Cardiac fibroblast (primary cell): ENCODE data around the gene SELENOK.
A peak's percentile ranks its signal among the peaks of the same experiment; 100 is the strongest.

ENCODE experiments used
- DNase-seq, 2 donors: peaks; one replicate each; pipeline versions ENCODE4 v3.0.0 to v3.0.0-alpha.2; 2010; ENCODE audit warnings: low read depth in 2 of 2
- H3K4me3 ChIP-seq, 2 donors: replicated peaks in 1 of 2; 1 replicate in 1 of 2; 2 replicates in 1 of 2; pipeline ENCODE4 v1.5.1; 2011; ENCODE audit warnings: low read depth in 2 of 2, low read length in 2 of 2, mild to moderate bottlenecking in 2 of 2, moderate library complexity in 1 of 2
- TF ChIP-seq, protein P1 (sequence below): IDR thresholded peaks from one replicate; pipeline ENCODE4 v1.5.1; 2011; ENCODE audit warnings: low read depth, mild to moderate bottlenecking, low read length, inconsistent platforms

SELENOK gene

GRCh38 chr3:53844262-53845102 lies 47.2 kb downstream of the SELENOK start:
- no peak for DNase-seq
- no peak overlapping the region for H3K4me3 ChIP-seq
- TF ChIP-seq, protein P1, sequence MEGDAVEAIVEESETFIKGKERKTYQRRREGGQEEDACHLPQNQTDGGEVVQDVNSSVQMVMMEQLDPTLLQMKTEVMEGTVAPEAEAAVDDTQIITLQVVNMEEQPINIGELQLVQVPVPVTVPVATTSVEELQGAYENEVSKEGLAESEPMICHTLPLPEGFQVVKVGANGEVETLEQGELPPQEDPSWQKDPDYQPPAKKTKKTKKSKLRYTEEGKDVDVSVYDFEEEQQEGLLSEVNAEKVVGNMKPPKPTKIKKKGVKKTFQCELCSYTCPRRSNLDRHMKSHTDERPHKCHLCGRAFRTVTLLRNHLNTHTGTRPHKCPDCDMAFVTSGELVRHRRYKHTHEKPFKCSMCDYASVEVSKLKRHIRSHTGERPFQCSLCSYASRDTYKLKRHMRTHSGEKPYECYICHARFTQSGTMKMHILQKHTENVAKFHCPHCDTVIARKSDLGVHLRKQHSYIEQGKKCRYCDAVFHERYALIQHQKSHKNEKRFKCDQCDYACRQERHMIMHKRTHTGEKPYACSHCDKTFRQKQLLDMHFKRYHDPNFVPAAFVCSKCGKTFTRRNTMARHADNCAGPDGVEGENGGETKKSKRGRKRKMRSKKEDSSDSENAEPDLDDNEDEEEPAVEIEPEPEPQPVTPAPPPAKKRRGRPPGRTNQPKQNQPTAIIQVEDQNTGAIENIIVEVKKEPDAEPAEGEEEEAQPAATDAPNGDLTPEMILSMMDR, result no peak

DNA sequence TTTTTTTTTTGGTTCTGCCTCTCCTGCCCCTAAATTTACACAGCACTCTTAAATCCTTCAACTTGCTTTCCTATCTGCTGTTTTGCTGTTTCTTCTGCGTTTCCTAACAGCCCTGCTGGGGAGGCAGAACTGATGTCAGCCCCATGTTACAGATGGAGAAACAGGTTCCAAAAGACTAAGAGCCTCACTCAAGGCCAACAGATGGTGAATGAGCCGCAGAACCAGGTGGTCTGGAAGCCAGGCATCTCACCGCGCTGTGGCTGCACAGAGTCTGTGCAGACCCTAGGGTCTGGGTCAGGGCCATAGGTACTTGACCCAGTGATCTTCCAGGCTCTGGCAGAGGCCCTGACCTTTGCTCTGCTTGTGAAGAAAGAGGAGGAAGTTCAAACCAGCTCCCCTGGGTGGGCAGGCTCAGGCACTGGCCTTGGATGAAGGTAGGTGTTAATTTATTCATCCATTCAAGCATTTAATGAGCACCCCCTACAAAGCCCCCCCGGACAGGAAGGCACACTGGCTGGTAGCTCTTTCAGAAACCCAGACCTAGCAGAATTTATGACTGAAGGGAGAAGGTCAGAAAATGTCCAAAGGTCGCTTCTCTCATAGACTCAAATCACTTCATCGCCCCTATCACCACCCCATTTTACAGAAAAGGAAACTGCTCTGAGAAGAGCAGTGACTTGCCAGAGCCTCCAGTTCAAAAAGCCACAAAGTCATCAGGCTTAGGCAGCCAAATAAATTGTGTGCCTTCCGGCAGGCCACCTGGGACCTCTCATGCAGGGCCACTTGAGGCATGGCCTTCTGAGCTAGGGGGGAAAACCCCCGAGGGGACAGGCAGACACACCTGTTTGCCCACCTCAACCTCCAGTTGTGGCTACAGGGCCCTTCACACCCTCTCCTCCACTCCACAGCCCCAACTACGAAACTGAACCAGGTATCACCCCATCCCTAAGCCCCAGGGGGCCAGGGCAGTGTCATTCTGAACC lies 48.2 kb downstream of the SELENOK start:
- DNase-seq, result no peak
- TF ChIP-seq, protein P1, result no peak
- H3K4me3 ChIP-seq, result no peak overlapping the region

DNA sequence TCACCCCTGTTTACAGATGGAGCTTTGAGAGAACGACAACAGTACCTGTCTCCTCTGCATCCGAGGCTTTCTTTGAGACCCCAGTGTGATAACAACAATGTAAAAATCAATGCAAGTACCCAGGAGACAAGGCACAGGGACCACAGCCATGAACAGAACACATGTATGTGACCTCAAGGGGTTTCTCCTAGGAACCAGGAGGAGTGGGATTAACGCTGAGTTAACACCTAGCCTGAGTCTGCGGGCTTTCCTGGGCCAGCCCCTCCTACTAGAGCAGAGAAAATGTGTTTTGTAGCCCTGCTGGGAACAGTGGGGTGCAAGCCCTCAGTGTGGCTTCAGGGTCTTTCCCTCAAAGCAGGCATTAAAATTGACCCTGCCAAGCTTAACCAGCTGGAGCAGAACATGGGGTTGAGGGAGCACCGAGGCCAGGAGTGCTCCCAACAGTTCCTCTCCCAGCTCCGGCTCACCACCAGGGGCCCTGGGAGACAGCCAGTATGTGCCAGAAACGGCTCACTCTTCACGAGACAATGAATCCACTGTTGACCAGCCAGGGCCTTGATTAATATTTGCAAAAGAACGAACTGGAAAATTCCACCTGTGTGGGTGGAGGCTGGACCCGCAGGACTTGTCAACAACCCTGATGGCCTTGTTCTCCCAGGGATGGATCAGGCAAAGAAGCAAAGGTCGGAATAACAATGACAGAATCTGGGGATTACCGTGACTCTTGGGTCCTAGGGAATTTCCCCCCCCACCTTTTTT lies 49.0 kb downstream of the SELENOK start:
- H3K4me3 ChIP-seq, result no peak overlapping the region
- TF ChIP-seq, protein P1, result no peak
- peak; percentile 3 to 29 for DNase-seq

DNA sequence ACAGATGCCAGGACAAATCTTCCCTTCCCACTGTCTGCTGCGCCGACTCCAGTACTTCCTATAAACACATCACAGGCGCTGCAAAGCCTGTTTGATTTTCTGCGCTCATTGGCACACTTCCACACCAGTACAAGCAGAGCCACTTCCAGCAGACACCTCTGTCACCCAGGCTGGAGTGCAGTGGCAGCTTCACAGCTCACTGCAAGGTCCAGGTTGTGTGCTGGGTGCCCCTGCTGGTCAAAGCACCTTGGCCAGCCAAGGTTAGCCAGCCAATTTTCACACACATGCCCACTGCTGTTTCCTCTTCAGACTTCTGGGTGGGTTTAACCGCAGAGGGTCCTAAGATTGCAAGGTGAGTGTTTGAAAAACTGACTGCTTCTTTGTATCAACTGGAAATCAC lies 50.4 kb downstream of the SELENOK start:
- TF ChIP-seq, protein P1, result no peak
- DNase-seq, result no peak
- no peak overlapping the region for H3K4me3 ChIP-seq

DNA sequence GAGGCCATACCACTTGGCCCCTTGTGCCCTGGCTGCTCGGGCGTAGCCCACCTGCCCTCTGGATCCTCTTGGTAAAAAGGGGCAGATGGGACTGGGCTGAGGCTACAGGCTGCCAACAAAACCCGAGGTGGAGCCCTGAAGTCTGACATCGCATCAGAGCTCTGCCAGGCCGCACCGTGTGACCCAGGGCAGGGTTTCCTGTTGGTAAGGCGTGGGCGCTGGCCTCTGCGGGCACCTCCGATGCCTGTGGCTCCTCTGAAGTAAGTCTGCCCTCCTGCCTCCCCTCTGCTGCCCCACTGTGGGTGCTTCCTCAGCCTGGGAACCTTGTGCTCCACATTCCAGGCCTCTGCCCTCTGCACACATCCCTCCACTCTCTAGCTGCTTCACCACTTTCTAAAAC lies 54.3 kb downstream of the SELENOK start:
- TF ChIP-seq, protein P1, result no peak
- DNase-seq, result no peak
- H3K4me3 ChIP-seq, result no peak overlapping the region

DNA sequence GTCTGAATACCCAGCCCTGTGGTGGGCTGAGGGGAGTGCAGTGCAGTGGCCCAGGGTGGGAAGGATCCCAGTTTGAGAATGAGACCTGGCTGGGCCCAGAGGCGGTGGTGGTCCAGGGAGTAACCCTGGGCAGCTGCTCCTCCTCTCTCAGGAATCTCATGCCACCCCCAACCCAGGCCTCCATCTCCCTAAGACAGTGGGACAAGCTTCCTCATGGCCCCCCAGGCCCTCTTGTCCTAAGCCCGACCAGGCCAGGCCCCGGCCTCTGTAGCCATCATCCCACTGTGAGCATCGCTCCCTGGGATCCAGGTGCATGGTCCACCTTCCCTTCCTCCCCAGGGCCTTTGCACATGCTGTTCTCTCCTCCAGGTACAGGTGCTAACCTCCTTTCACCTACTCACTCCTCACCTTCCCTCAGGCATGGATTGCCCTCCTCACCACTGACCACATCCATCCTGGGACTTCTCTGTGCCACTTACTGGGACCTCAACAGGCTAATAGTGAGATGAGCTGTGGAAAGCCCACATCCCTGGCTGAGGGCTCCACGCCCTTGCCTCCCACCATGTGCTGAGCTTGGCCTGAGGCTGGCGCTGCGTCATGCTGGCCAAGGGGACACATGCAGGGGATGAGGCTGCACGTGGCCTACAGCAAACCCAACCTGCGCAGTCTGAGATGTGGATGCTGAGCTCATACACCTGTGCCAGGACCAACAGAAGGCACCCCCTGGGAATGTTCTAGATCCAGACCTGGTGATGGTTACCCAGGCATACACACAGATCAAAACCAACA lies 55.4 kb downstream of the SELENOK start:
- TF ChIP-seq, protein P1, result no peak
- H3K4me3 ChIP-seq, result no peak overlapping the region
- DNase-seq, result no peak
